Measurements from ENCODE around the gene TCIRG1. TPM values are rescaled to one million over a fixed set of nuclear protein-coding genes. Genes with fewer than 3 reads are reported as not detected.

The TCIRG1 gene
- total and polyA plus RNA-seq, 2 experiments from 2014 or later: 77.4 to 125 TPM

GRCh38 chr11:68093565-68093964 is 54.7 kb downstream of the TCIRG1 start:
- Histone ChIP-seq H3K27me3 (no peaks in the 10 kb centered on the region), H2AFZ (no peak overlapping the region), H3K9me2 (replicated peaks; ENCODE audit: insufficient read depth) (no peaks in the 10 kb centered on the region), H3K4me2 (no peak overlapping the region), H3K27ac (no peak overlapping the region), H3K36me3 (replicated peaks; ENCODE audit: insufficient read depth, low read depth) (no peaks in the 10 kb centered on the region), H3K79me2 (peaks cover 94% of the 10 kb centered on the region), H3K4me1 (ENCODE audit: insufficient read depth) (peaks cover 8% of the 10 kb centered on the region), H4K20me1 (ENCODE audit: insufficient read depth, poor library complexity, severe bottlenecking) (peaks cover 63% of the 10 kb centered on the region), H3K9me3 (ENCODE audit: low read depth) (no peaks in the 10 kb centered on the region), H3K4me3 (no peak overlapping the region)
- WGBS (ENCODE audit: low lambda C conversion rate, missing lambda C conversion rate): 97% methylated on average over 4 of the region's 4 CpGs
- TF ChIP-seq EZH2 (IDR thresholded peaks at IDR 0.05; ENCODE audit: borderline replicate concordance) (no peak), EZH2phosphoT487 (IDR thresholded peaks at IDR 0.05; ENCODE audit: low read depth, severe bottlenecking, unreplicated experiment) (no peak), CTCF (IDR thresholded peaks at IDR 0.05; ENCODE audit: poor library complexity) (no peak)
- no peak for DNase-seq (ENCODE audit: low spot score)

GRCh38 chr11:68096962-68097361 is 58.1 kb downstream of the TCIRG1 start:
- peaks cover 93% of the 10 kb centered on the region for H3K79me2 ChIP-seq
- WGBS (ENCODE audit: low lambda C conversion rate, missing lambda C conversion rate): 75% methylated on average over 8 of the region's 8 CpGs
- no peak overlapping the region for H3K27ac ChIP-seq

GRCh38 chr11:68099057-68099456 is 60.2 kb downstream of the TCIRG1 start:
- H3K4me1 ChIP-seq (ENCODE audit: insufficient read depth): peaks cover 19% of the 10 kb centered on the region
- H3K4me3 ChIP-seq: no peak overlapping the region
- H3K4me2 ChIP-seq: peak overlapping the region; percentile 71

More at GRCh38 chr11:68096962-68097361, 58.1 kb downstream of the TCIRG1 start:
- Histone ChIP-seq H3K27me3 (no peaks in the 10 kb centered on the region), H3K9me2 (replicated peaks; ENCODE audit: insufficient read depth) (no peaks in the 10 kb centered on the region), H3K9me3 (ENCODE audit: low read depth) (no peaks in the 10 kb centered on the region), H3K4me1 (ENCODE audit: insufficient read depth) (peaks cover 19% of the 10 kb centered on the region), H4K20me1 (ENCODE audit: insufficient read depth, poor library complexity, severe bottlenecking) (peaks cover 64% of the 10 kb centered on the region), H3K36me3 (replicated peaks; ENCODE audit: insufficient read depth, low read depth) (no peaks in the 10 kb centered on the region), H3K4me3 (no peak overlapping the region), H3K4me2 (no peak overlapping the region), H2AFZ (no peak overlapping the region)
- TF ChIP-seq EZH2 (IDR thresholded peaks at IDR 0.05; ENCODE audit: borderline replicate concordance): no peak
- TF ChIP-seq CTCF (IDR thresholded peaks at IDR 0.05; ENCODE audit: poor library complexity): no peak
- TF ChIP-seq EZH2phosphoT487 (IDR thresholded peaks at IDR 0.05; ENCODE audit: low read depth, severe bottlenecking, unreplicated experiment): no peak
- DNase-seq (ENCODE audit: low spot score): no peak

More at GRCh38 chr11:68099057-68099456, 60.2 kb downstream of the TCIRG1 start:
- Histone ChIP-seq H2AFZ (no peak overlapping the region), H3K27me3 (no peaks in the 10 kb centered on the region), H4K20me1 (ENCODE audit: insufficient read depth, poor library complexity, severe bottlenecking) (peaks cover 63% of the 10 kb centered on the region), H3K36me3 (replicated peaks; ENCODE audit: insufficient read depth, low read depth) (no peaks in the 10 kb centered on the region), H3K79me2 (peaks cover 93% of the 10 kb centered on the region), H3K9me2 (replicated peaks; ENCODE audit: insufficient read depth) (no peaks in the 10 kb centered on the region), H3K27ac (peak overlapping the region; percentile 72), H3K9me3 (ENCODE audit: low read depth) (no peaks in the 10 kb centered on the region)
- no peak for DNase-seq (ENCODE audit: low spot score)
- no peak for TF ChIP-seq EZH2phosphoT487 (IDR thresholded peaks at IDR 0.05; ENCODE audit: low read depth, severe bottlenecking, unreplicated experiment)
- no peak for TF ChIP-seq EZH2 (IDR thresholded peaks at IDR 0.05; ENCODE audit: borderline replicate concordance)
- no peak for TF ChIP-seq CTCF (IDR thresholded peaks at IDR 0.05; ENCODE audit: poor library complexity)

Measured in hepatocyte (in vitro differentiated cells).